Neuron (in vitro differentiated cells): ENCODE measurements around the gene TBKBP1.

Experiments
- H2AFZ ChIP-seq: one replicate; pipeline ENCODE4 v1.6.1; 2013; ENCODE audit warnings: low read depth, mild to moderate bottlenecking, inconsistent platforms, low read length, moderate library complexity
- H3K27me3 ChIP-seq: one replicate; pipeline ENCODE4 v1.6.1; 2013; ENCODE audit warnings: low read length; ENCODE audit not compliant: insufficient read depth
- H3K36me3 ChIP-seq: one replicate; pipeline ENCODE4 v1.6.1; 2013; ENCODE audit warnings: low read length; ENCODE audit not compliant: insufficient read depth
- H3K4me1 ChIP-seq: one replicate; pipeline ENCODE4 v1.6.1; 2013; ENCODE audit warnings: low read length; ENCODE audit not compliant: insufficient read depth
- H3K4me3 ChIP-seq: 2 replicates; pipeline ENCODE4 v1.5.1; 2013; ENCODE audit warnings: mild to moderate bottlenecking, low read length, moderate library complexity
- H3K9me3 ChIP-seq: one replicate; pipeline ENCODE4 v1.6.1; 2013; ENCODE audit warnings: low read length

TBKBP1 gene

GRCh38 chr17:47707056-47707804 is 13.3 kb downstream of the TBKBP1 start:
- H3K27me3 ChIP-seq: no peaks in the 10 kb centered on the region
- H2AFZ ChIP-seq: no peak overlapping the region
- H3K4me1 ChIP-seq: no peaks in the 10 kb centered on the region
- peaks cover 3% of the 10 kb centered on the region for H3K36me3 ChIP-seq
- no peaks in the 10 kb centered on the region for H3K9me3 ChIP-seq
- H3K4me3 ChIP-seq: no peak overlapping the region

- Histone ChIP-seq H3K9me3 (no peaks in the 10 kb centered on the region), H3K27me3 (no peaks in the 10 kb centered on the region)
Measured at GRCh38 chr17:47707884-47708283, 13.9 kb downstream of the TBKBP1 start.

GRCh38 chr17:47708312-47708863 is 14.4 kb downstream of the TBKBP1 start:
- no peak overlapping the region for H3K4me3 ChIP-seq
- H2AFZ ChIP-seq: no peak overlapping the region
- H3K36me3 ChIP-seq: peaks cover 3% of the 10 kb centered on the region
- no peaks in the 10 kb centered on the region for H3K27me3 ChIP-seq
- H3K9me3 ChIP-seq: no peaks in the 10 kb centered on the region
- no peaks in the 10 kb centered on the region for H3K4me1 ChIP-seq

More at GRCh38 chr17:47707884-47708283, 13.9 kb downstream of the TBKBP1 start:
- H3K36me3 ChIP-seq: peaks cover 3% of the 10 kb centered on the region
- H2AFZ ChIP-seq: no peak overlapping the region
- no peak overlapping the region for H3K4me3 ChIP-seq
- no peaks in the 10 kb centered on the region for H3K4me1 ChIP-seq

- peaks cover 3% of the 10 kb centered on the region for H3K36me3 ChIP-seq
- H3K27me3 ChIP-seq: no peaks in the 10 kb centered on the region
- H2AFZ ChIP-seq: no peak overlapping the region
- no peak overlapping the region for H3K4me3 ChIP-seq
- no peaks in the 10 kb centered on the region for H3K4me1 ChIP-seq
- no peaks in the 10 kb centered on the region for H3K9me3 ChIP-seq
Measured at GRCh38 chr17:47708864-47709541, 15.0 kb downstream of the TBKBP1 start.

GRCh38 chr17:47709594-47709993 is 15.6 kb downstream of the TBKBP1 start:
- no peaks in the 10 kb centered on the region for H3K9me3 ChIP-seq
- H3K36me3 ChIP-seq: peaks cover 3% of the 10 kb centered on the region
- peaks cover 4% of the 10 kb centered on the region for H3K27me3 ChIP-seq
- H3K4me1 ChIP-seq: no peaks in the 10 kb centered on the region
- no peak overlapping the region for H2AFZ ChIP-seq
- no peak overlapping the region for H3K4me3 ChIP-seq

- no peak overlapping the region for H3K4me3 ChIP-seq
- no peaks in the 10 kb centered on the region for H3K9me3 ChIP-seq
- H2AFZ ChIP-seq: no peak overlapping the region
- no peaks in the 10 kb centered on the region for H3K4me1 ChIP-seq
- peaks cover 10% of the 10 kb centered on the region for H3K27me3 ChIP-seq
- H3K36me3 ChIP-seq: peaks cover 3% of the 10 kb centered on the region
Measured at GRCh38 chr17:47711366-47712099, 17.6 kb downstream of the TBKBP1 start.

GRCh38 chr17:47712330-47713023 is 18.5 kb downstream of the TBKBP1 start:
- Histone ChIP-seq H3K36me3 (peaks cover 3% of the 10 kb centered on the region), H3K4me3 (no peak overlapping the region), H2AFZ (no peak overlapping the region), H3K27me3 (peaks cover 10% of the 10 kb centered on the region), H3K9me3 (no peaks in the 10 kb centered on the region), H3K4me1 (no peaks in the 10 kb centered on the region)

- Histone ChIP-seq H2AFZ (no peak overlapping the region), H3K4me3 (no peak overlapping the region), H3K9me3 (no peaks in the 10 kb centered on the region), H3K4me1 (no peaks in the 10 kb centered on the region), H3K27me3 (peaks cover 19% of the 10 kb centered on the region), H3K36me3 (peaks cover 3% of the 10 kb centered on the region)
Measured at GRCh38 chr17:47713980-47714700, 20.2 kb downstream of the TBKBP1 start.

GRCh38 chr17:47714773-47715396 is 20.9 kb downstream of the TBKBP1 start:
- H3K4me3 ChIP-seq: no peak overlapping the region
- peaks cover 27% of the 10 kb centered on the region for H3K27me3 ChIP-seq

GRCh38 chr17:47715669-47716325 is 21.8 kb downstream of the TBKBP1 start:
- H3K4me3 ChIP-seq: no peak overlapping the region
- peaks cover 34% of the 10 kb centered on the region for H3K27me3 ChIP-seq
- no peaks in the 10 kb centered on the region for H3K36me3 ChIP-seq
- H3K4me1 ChIP-seq: no peaks in the 10 kb centered on the region
- no peak overlapping the region for H2AFZ ChIP-seq
- H3K9me3 ChIP-seq: no peaks in the 10 kb centered on the region

More at GRCh38 chr17:47714773-47715396, 20.9 kb downstream of the TBKBP1 start:
- Histone ChIP-seq H3K36me3 (no peaks in the 10 kb centered on the region), H3K4me1 (no peaks in the 10 kb centered on the region), H3K9me3 (no peaks in the 10 kb centered on the region), H2AFZ (no peak overlapping the region)

- Histone ChIP-seq H3K36me3 (no peaks in the 10 kb centered on the region), H3K27me3 (peaks cover 40% of the 10 kb centered on the region), H3K4me3 (no peak overlapping the region), H2AFZ (no peak overlapping the region), H3K4me1 (no peaks in the 10 kb centered on the region), H3K9me3 (no peaks in the 10 kb centered on the region)
Measured at GRCh38 chr17:47716375-47716774, 22.4 kb downstream of the TBKBP1 start.
